ENCODE measurements around the gene MTOR. TPM values are rescaled to one million over a fixed set of nuclear protein-coding genes. Genes with fewer than 3 reads are reported as not detected.
"Not testable (repeated sequence)": the region's sequence is repeated elsewhere in the genome, so short reads cannot be mapped to it uniquely, and the experiment has no call there.

The MTOR gene
- total RNA-seq, 1 donor from 2014 or later, result 61.9 TPM

GRCh38 chr1:11067716-11068599 lies 194.4 kb downstream of the MTOR start:
- Mint-ChIP-seq H3K9me3 (ENCODE audit: unreplicated experiment) (no peaks in the 10 kb centered on the region), H3K36me3 (ENCODE audit: low read depth, unreplicated experiment) (peaks cover 49% of the 10 kb centered on the region), H3K4me3 (ENCODE audit: unreplicated experiment) (no peak overlapping the region), H3K27ac (ENCODE audit: unreplicated experiment) (no peak overlapping the region), H3K4me1 (ENCODE audit: unreplicated experiment) (no peaks in the 10 kb centered on the region), H3K27me3 (ENCODE audit: unreplicated experiment) (peaks cover 1% of the 10 kb centered on the region)
- DNase-seq (ENCODE audit: low spot score), result no peak
- no peak for TF ChIP-seq CTCF (IDR thresholded peaks at IDR 0.05; ENCODE audit: unreplicated experiment)

- no peak for TF ChIP-seq CTCF (IDR thresholded peaks at IDR 0.05; ENCODE audit: unreplicated experiment)
- no peaks in the 10 kb centered on the region for H3K27me3 Mint-ChIP-seq (ENCODE audit: unreplicated experiment)
- H3K9me3 Mint-ChIP-seq (ENCODE audit: unreplicated experiment), result no peaks in the 10 kb centered on the region
- H3K4me1 Mint-ChIP-seq (ENCODE audit: unreplicated experiment), result peaks cover 2% of the 10 kb centered on the region
- no peak for DNase-seq (ENCODE audit: low spot score)
- H3K27ac Mint-ChIP-seq (ENCODE audit: unreplicated experiment), result no peak overlapping the region
- H3K36me3 Mint-ChIP-seq (ENCODE audit: low read depth, unreplicated experiment), result peaks cover 34% of the 10 kb centered on the region
- H3K4me3 Mint-ChIP-seq (ENCODE audit: unreplicated experiment), result no peak overlapping the region
Measured at GRCh38 chr1:11065796-11066195, 196.6 kb downstream of the MTOR start.

GRCh38 chr1:11064942-11065341 lies 197.4 kb downstream of the MTOR start:
- H3K4me3 Mint-ChIP-seq (ENCODE audit: unreplicated experiment), result no peak overlapping the region
- H3K27ac Mint-ChIP-seq (ENCODE audit: unreplicated experiment), result no peak overlapping the region
- peaks cover 26% of the 10 kb centered on the region for H3K36me3 Mint-ChIP-seq (ENCODE audit: low read depth, unreplicated experiment)
- H3K9me3 Mint-ChIP-seq (ENCODE audit: unreplicated experiment), result no peaks in the 10 kb centered on the region
- no peak for DNase-seq (ENCODE audit: low spot score)
- peaks cover 9% of the 10 kb centered on the region for H3K4me1 Mint-ChIP-seq (ENCODE audit: unreplicated experiment)
- TF ChIP-seq CTCF (IDR thresholded peaks at IDR 0.05; ENCODE audit: unreplicated experiment), result no peak
- peaks cover 3% of the 10 kb centered on the region for H3K27me3 Mint-ChIP-seq (ENCODE audit: unreplicated experiment)

GRCh38 chr1:11063937-11064537 lies 198.3 kb downstream of the MTOR start:
- H3K27me3 Mint-ChIP-seq (ENCODE audit: unreplicated experiment); H3K27ac Mint-ChIP-seq (ENCODE audit: unreplicated experiment); H3K4me3 Mint-ChIP-seq (ENCODE audit: unreplicated experiment); H3K9me3 Mint-ChIP-seq (ENCODE audit: unreplicated experiment); DNase-seq (ENCODE audit: low spot score): not testable (repeated sequence)
- Mint-ChIP-seq H3K4me1 (ENCODE audit: unreplicated experiment) (peaks cover 11% of the 10 kb centered on the region), H3K36me3 (ENCODE audit: low read depth, unreplicated experiment) (peaks cover 19% of the 10 kb centered on the region)

GRCh38 chr1:11062965-11063401 lies 199.4 kb downstream of the MTOR start:
- Mint-ChIP-seq H3K9me3 (ENCODE audit: unreplicated experiment) (no peaks in the 10 kb centered on the region), H3K27ac (ENCODE audit: unreplicated experiment) (no peak overlapping the region), H3K36me3 (ENCODE audit: low read depth, unreplicated experiment) (peaks cover 12% of the 10 kb centered on the region), H3K27me3 (ENCODE audit: unreplicated experiment) (peaks cover 3% of the 10 kb centered on the region), H3K4me3 (ENCODE audit: unreplicated experiment) (no peak overlapping the region), H3K4me1 (ENCODE audit: unreplicated experiment) (peaks cover 13% of the 10 kb centered on the region)
- DNase-seq (ENCODE audit: low spot score), result no peak
- no peak for TF ChIP-seq CTCF (IDR thresholded peaks at IDR 0.05; ENCODE audit: unreplicated experiment)
